SW480 (cell line): ENCODE measurements around the gene ZNF839.
"Not testable (repeated sequence)": the region's sequence is repeated elsewhere in the genome, so short reads cannot be mapped to it uniquely, and the experiment has no call there.

Experiments
- DNase-seq: peaks from one replicate; pipeline ENCODE4 v3.0.0-alpha.2; 2016; ENCODE audit warnings: low spot score

Gene ZNF839

DNA sequence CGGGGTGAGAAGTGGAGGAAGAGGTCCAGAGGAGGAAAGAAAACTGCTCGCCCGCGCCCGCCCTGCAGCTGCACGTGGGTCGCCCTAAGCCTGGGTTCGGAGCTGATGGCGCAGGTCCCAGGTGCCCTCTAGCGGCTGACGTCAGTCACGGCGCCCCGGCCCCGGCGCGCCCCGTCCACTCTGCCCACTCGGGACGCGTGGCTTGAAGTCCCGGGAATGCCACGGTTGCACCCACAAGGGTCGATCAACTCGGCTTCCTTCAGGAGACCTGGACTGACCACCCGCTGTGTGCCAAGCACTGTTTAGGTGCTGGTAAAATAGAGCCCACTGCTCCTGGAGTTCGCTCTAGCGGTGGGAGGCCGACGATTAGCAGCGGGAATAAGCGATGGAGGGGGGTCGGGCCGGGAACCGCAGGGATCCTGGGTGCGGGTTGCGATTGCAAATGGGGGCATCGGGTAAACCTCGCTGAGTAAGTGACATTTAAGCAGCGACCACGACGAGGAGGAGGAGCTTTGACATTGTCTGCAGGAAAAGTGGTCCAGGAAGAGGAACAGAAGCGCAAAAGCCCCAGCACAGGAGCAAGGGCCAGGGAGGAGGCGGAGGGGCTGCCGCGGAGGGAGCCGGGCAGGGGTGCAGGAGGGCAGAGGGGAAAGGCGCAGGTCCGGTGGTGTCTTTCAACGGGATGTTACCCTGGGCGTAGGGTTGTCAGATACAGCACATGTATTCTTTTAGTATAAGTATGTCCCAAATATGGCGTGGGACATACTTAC lies 5.1 kb upstream of the ZNF839 start:
- DNase-seq = peak; percentile 86

DNA sequence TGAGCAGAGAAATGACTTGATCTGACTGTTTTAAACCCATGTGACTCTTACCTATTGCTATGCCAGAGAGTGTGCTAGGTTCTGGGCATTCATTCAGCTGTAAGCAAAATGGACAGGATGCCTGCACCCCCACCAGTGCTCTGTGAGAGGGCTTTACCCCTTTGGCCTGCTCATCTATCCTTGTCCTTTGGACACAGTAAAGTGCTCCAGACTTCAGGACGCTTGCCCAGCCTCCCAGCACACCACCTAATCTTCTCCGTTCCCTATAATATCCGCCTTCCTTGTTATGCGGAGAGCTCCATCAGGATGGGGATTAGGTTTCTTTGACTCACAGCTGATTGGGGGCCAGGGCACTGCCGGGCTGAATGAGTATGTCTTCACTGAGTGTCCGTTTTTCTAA lies 4.4 kb upstream of the ZNF839 start:
- no peak for DNase-seq

DNA sequence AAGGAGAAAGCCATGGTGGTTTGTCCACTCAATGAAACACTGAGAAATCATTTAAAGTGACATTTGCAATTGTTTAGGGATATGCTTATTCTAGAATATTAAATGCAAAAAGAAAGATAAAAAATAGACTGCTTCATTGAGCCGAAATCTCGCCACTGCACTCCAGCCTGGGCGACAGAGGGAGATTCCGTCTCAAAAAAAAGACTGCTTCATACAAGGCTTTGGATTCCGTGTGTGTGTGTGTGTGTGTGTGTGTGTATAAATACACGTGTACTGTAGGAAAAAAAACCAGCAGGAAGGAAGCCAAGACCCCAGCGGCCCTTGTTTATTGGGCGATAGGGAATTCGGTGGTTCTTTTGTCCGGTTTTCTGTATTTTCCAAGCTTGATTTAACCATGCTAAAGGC lies 3.2 kb upstream of the ZNF839 start:
- DNase-seq = peak; percentile 61

DNA sequence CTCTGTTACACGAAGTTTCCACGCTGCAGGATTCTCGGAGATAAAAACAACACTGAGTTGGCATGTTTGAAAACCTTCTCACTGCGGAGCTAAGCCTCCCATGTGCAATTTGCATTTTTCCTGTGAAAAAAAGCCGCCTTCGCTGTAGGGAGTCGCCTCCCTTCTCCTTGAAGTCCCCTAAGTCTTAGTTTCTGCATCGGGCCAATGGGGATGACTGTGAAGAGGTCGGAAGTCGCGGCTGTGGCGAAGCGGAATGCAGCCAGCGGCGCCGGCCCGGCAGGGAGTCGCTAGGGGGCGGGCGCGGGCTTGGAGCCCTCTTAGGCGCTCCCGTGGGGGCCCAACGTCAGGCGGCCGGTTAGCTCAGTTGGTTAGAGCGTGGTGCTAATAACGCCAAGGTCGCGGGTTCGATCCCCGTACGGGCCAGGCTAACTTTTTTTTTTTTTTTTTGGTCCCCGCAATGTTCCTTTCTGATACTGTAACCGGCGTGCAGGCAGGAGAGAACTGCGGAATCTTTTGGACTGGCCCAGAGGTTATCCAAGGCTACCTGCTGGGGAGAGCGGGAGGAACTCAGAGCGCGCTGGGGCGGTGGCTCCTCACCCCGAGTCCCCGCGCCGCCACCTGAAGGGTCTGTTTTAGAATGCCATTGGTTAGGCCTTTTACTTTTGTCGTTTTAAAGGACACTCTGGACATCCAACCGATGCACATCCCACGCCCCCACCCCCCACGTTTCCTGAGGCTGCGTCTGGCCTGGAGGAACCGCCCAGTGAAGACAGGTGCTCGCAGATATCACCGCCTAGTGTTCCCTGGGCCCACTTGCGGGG lies 2.6 kb upstream of the ZNF839 start:
- peak; percentile 92 for DNase-seq

DNA sequence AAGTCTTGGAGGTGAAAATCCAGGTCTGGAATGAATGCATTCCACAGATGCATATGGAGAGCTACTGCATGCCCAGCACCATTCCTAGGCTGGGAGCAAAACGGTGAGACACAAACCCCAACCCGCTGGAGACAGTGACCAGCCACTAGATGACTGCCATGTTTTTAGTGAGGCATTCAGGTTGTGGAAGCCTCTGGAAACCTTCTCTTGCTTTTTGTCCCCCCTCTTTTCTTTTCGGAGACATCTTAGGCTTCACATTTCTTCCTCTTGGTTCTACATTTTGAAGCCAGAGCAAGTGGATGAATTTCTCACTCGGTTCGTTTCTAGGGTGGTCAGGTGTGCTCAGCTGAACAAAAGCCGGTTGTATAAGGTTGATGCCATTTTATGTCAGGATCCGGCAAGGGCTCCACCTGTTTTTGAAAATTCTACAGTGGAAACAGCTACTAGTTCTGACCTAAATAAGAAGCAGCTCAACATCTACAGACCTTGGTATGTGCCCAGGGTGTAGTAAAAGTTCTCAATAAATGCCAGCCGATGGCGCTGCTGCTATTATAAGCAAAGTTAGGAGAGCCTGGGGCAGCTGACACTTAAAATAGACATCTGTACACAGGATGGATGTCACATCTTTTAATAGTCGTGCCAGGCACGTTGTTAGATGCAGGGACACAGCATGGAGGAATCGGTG lies 1.8 kb upstream of the ZNF839 start:
- peak; percentile 62 for DNase-seq

DNA sequence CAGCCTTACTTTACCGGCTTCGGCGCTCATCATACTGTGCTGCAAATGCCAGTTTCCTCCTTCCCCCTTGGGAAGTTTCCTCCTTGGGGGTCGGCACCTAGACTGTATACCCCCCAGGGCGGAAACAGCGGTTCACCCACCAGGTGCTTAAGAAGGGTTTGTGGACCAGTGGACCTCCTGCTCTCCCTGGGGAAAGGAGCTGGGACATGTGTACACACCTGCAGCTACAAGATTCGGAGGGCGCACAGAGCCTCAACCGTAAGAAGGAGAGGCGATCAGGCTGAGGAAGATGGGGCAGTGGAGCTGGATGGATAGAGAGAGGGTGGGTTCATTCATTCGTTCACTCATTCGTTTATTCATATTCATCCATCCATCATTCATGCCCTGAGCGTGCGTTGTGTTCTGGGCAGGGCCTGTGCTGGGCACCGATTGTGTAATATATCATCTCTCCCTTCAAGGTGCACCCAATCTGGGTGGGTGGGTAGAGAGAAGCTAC lies 717 bp upstream of the ZNF839 start:
- no peak for DNase-seq

DNA sequence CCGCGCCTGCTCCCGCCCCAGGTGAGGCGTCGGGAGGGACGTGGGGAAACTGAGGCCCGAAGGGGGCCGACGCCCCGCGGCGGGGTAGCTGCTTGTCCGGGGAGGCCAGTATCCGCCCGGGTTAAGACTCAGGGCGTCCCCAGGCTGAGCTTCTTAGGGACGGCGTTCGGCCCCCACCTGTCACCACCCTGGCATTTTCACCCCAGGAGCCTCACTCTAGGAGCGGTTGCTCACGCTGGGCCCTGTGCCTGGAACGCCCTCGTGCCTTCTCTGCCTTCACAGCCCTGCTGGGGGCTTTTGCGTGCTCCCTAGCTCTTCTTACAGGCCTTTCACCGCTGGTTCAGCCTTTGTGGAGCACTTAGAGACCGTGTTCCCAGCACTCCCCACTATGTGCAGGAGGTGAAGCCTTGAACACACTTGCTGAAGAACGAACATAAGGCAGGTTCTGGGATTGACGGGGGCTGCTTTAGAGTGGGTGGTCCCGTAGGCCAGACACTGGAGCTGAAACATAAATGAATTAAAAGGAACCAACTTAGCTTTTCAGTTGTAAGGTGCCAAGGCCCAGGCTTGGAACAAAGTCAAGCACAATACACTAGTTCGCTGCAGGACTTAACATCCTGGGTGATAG lies 601 bp downstream of the ZNF839 start:
- peak; percentile 47 for DNase-seq

DNA sequence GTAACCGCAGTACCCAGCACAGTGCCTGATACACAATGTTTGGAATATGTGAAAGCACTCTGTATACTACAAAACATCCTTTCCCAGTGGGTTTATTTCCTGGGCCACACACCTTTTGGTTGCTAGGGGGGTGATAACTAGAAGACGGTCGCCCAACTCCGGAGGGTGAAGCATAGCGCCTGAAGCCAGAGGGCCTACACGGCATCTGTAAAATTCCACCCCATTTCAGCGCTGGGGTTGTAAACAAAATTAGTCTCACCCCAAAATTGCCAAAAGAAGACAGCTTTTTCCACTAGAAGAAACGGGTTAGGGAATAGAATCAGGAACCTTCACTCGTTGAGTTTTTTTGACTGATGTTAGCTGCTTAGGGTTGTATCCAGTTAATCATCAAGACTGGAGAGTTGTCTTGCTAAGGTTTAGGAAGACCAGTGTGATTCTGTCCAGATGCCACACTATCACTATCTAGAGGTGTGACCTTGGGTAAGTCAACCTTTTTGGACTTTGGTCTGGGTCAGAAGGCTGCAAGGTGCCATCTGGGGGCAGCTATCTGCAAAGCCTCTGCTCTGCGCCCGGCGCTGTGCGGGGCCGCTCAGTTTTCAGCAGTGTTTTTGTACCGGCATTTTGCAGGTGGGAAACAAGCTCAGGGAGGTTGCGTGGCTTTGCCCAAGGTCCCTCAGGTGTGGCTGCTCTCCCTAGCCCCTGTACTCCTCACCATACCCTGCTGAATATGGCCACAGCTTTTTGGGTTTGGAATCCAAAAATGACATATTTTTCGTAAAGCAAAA lies 1.3 kb downstream of the ZNF839 start:
- no peak for DNase-seq

DNA sequence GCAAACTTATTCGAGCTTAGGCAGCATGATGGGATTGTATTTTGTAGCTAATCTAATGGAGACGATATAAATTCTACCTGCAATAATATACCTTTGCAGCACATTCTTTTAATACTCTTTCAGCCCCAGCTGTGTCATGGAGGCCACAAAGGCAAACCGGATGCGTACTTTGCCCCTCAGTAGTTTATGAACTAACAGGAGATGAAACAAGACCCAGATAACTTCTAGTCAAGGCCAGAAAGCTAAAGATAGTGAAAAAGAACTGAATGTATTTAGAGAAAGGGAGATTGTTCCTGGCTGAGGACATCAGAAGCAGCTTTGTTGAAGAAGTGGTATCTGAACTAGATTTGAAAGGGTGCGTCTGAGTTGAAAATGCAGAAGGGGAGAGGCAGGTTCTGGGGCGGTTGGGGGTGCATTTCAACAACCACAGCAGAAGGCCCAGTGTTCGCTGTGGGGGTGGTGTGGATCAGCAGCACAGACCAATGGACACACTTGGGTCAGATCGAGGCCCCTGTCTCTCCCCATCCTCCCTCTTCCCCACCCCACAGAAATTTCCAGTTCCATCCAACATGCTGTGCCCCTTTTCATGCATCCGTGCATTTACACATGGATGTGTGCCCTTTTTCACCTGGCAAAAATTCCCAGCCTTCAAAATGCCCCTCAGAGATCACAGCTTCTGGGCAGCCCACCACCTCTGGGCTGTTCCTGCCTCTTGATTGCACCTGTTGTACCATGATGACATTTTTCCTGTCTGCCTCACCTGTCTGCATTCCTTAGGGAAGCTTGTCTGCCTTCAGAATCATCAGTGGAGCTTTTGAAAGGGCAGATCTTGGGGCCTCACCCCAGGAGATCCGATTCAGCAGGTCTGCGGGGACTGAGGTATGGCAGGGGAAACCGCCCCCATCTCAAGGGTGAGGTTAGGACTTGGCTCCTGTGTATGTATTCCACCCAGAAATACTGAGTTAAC lies 2.2 kb downstream of the ZNF839 start:
- no peak for DNase-seq

DNA sequence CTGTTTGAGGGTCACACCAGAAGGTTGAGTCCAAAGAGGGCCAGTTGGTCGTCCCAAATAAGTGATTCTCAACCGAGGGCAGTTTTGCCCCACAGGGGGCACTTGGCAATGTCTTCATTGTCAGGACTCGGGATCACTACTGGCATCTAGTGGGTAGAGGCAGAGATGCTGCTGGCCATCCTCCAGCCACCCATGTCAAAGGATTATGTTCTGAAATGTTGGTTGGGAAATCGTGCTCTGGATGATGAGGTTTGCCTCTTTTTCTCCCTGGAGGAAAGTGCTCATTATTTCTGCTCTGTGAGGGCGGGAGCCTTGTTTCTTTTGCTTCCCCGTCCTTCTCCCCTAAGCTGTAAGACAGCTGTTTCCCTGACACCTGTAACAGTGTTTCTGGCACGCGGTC lies 3.6 kb downstream of the ZNF839 start:
- peak; percentile 68 for DNase-seq

DNA sequence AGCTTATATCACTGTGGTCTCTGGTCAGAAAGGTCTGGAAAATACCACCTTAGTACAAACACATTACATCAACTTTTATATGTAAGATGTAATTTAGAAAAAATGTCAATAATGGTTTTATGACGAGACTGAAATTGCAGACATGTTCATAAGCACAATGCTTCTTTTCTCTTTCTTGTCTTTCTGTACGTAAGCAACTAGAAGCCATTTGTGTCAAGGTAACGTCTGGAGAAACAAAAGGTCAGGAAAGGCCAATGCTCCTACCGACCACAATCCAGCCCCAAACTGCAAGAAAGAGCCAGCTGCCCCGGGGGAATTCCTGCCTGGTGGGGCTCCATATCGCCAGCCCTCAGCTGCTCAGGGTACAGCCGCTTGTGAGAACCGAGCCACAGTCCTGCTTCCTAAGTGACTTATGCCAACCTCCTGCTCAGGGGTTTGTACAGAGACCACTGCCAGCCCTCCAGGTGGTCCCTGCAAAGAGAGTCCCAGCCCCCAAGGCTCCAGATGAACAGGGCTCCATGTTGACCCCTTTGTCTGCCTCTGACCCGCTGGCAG lies 6.3 kb downstream of the ZNF839 start:
- DNase-seq = no peak

DNA sequence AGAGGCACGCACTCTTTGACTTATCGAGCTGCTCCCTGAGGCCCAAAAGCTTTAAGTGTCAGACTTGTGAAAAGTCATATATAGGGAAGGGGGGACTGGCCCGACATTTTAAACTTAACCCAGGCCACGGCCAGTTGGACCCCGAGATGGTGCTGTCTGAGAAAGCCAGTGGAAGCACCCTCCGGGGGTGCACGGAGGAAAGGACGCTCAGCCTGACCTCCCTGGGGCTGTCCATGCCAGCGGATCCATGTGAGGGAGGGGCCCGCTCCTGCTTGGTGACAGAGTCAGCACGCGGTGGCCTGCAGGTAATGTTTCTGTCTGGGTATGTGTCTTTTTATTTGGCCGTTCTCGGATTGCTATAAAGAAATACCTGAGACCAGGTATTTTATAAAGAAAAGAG lies 7.0 kb downstream of the ZNF839 start:
- DNase-seq = no peak

DNA sequence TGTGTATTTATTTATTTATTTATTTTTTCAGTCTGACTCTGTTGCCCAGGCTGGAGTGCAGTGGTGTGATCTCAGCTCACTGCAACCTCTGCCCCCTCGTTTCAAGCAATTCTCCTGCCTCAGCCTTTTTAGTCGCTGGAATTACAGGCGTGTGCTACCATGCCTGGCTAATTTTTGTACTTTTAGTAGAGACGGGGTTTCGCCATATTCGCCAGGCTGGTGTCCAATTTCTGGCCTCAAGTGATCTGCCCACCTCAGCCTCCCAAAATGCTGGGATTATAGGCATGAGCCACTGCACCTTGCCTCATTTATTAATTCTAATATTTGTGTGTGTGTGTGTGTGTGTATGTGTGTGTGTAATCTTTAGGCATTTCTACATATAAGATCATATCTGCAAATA lies 9.8 kb downstream of the ZNF839 start:
- DNase-seq = not testable (repeated sequence)

DNA sequence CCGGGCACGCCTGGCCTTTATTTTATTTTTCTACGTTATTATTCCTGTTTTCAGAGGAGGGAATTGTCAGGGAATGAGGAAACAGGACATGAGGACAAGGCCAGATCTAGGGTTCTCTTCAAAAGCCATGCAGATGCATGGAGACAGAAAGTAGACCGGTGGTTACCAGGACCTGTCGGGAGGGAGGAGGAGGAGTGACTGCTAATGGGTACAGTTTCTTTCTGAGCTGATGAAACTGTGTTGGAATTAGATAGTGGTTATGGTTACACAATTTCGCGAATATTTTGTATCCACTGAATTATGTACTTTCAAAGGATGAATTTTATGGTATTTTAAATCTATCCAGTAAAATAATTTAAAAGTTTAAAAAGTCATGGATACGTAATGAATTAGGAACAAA lies 11.3 kb downstream of the ZNF839 start:
- no peak for DNase-seq

DNA sequence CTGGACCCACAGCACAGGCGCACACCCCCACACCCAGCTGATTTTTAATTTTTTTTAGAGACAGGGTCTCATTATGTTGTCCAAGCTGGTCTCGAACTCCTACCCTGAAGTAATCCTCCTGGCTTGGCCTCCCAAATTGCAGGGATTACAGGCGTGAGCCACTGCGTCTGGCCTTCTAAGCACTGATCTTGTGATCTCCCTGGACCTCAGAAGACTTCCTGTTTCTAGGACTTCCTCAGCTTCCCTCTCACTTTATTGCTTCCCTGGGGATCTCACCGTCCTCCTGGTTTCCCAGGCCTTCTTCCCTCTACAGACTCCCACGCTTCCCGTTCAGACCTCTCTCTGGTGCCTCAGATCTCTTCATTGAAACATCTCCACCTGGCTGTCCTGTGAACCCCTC lies 13.8 kb downstream of the ZNF839 start:
- no peak for DNase-seq

DNA sequence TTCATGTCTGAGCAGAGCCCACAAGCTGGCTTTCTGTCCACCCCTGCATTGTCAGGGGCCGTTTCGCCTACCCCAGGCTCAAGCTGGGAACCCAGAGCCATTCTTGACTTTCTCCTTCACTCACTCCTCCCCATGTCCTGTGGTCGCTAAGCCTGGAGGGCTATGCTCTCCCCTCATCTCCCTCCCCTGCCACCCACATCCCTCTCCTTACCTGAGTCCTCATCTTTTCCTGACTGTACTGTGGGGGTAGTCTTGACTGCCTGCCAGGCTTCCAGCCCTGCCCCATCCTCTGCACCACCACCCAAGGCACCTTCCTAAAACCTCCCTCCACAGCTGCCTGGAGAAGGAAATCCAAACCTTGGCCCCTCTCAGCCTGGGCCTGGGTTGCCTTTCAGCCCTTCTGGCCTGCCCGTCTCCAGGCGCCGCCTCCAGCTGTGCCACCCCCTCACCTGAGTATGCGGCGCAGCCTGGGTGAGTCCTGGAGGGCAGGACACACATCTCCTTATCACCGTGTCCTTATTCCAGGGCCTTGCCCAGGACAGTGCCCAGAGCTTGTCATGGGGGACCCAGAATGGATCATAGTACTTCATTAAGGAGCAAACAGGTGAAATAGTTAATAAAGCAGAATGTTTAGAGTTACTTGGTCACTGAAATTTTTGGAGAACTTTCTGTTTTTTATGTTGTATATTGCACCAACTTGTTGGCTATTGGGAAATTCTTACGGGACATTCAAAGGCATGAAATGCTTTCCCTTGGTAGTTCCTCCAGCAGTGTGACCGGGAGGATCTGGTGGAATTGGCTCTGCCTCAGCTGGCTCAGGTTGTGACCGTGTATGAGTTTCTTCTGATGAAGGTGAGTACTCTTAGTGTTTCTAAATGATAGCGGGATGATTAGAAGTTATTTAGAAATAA lies 14.5 kb downstream of the ZNF839 start:
- DNase-seq = no peak

DNA sequence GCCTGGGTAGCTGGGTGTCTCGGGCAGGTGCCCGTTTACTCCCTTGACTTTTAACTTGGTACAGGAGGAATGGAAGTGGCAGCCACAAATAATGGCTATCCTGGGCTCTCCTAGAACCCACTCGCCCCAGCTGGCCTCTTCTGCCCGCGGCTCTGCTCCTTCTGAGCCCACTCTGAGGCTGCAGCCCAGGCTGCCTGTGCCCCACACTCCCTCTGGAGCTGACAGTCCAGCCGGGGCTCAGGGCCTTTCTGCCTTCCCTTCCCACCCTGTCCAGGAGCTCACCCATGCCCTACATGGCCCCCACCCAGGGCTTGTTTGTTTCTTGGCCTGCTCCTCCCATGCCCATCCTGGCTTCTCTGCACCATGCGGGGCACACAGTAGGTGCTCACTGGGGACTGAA lies 15.6 kb downstream of the ZNF839 start:
- DNase-seq = no peak

DNA sequence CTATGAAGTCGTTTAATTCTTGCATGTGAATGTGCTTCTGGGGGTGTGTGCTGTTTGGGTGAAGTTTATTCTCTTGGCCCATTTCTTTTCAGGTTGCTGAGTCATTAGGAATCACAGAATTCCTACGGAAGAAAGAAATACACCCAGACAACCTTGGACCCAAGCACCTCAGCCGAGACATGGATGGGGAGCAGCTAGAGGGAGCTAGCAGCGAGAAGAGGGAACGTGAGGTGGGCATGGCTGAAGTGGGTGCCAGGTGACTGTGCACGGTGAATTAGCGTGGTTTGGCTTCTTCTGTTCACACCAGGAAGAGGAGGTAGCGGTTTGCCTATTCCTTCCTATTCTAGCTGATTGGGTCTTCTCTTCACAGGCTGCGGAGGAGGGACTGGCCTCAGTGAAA lies 19.2 kb downstream of the ZNF839 start:
- DNase-seq = no peak

DNA sequence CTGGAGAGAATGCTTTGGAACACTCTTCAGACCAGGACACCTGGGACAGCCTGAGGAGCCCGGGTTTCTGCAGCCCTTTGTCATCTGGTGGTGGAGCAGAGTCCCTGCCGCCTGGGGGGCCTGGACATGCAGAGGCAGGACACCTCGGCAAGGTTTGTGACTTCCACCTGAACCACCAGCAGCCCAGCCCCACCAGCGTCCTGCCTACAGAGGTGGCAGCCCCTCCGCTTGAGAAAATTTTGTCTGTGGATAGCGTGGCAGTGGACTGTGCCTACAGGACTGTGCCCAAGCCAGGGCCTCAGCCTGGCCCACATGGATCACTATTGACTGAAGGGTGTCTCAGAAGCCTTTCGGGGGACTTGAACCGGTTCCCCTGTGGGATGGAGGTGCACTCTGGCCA lies 22.0 kb downstream of the ZNF839 start:
- no peak for DNase-seq
